ENCODE measurements around the gene NECAB3. TPM values are rescaled to one million over a fixed set of nuclear protein-coding genes. Genes with fewer than 3 reads are reported as not detected.

The NECAB3 gene
- total and polyA plus RNA-seq, 2 of the 13 experiments (the other 11 are each of a cell fraction or from before 2014, with no cell fraction given) = 61.5 to 65.5 TPM

- TF ChIP-seq ZNF407 (CRISPR knock-in tag; IDR thresholded peaks at IDR 0.05; ENCODE audit: not compliant biosample characterization) (peak; percentile 31), CHCHD3 (CRISPR knock-in tag; IDR thresholded peaks at IDR 0.05) (no peak), DR1 (CRISPR knock-in tag; IDR thresholded peaks at IDR 0.05) (no peak), HMG20B (CRISPR knock-in tag; conservative IDR thresholded peaks at IDR 0.05) (peak; percentile 82), ZNF280D (CRISPR knock-in tag; IDR thresholded peaks at IDR 0.05) (peak; percentile 89; the same call in 1 of the 2 replicates), NFKBIZ (CRISPR knock-in tag; IDR thresholded peaks at IDR 0.05) (peak; percentile 66; the same call in 1 of the 2 replicates), SNAPC2 (CRISPR knock-in tag; IDR thresholded peaks at IDR 0.05) (peak; percentile 91), MNT (IDR thresholded peaks at IDR 0.05) (peak; percentile 53), ZNF562 (CRISPR knock-in tag; IDR thresholded peaks at IDR 0.05; ENCODE audit: borderline replicate concordance) (no peak), PAF1 (CRISPR knock-in tag; IDR thresholded peaks at IDR 0.05) (no peak), NR2F1 (CRISPR knock-in tag; IDR thresholded peaks at IDR 0.05) (peak in 1 of 2 experiments; percentile 75; a peak in 2 of 4 replicates), HOMEZ (CRISPR knock-in tag; IDR thresholded peaks at IDR 0.05; ENCODE audit: low read depth) (peak; percentile 74; the same call in 1 of the 2 replicates), RFXAP (CRISPR knock-in tag; IDR thresholded peaks at IDR 0.05; ENCODE audit: borderline replicate concordance) (peak; percentile 86; the same call in 1 of the 2 replicates)
Observed at GRCh38 chr20:33701629-33702450, 27.6 kb upstream of the NECAB3 start (continued).
